H4 (cell line): ENCODE data around the gene PITPNM3. TPM values are rescaled to one million over a fixed set of nuclear protein-coding genes. Genes with fewer than 3 reads are reported as not detected.

ENCODE experiments used
- DNase-seq: peaks from one replicate; pipeline ENCODE4 v3.0.0-alpha.2; 2015; ENCODE audit warnings: low spot score
- total RNA-seq: library from RNA; depleted of rRNA; stranded (reverse); fragments of >200 nt; shearing (Covaris generic); gene quantifications from 2 replicates; pipeline ENCODE4 v1.2.3, GENCODE V29; 2014

PITPNM3 gene
- total RNA-seq, 1 experiment from 2014 or later: 0.15 TPM

- no peak for DNase-seq
These were observed 92.5 kb downstream of the PITPNM3 start for GRCh38 chr17:6463616-6464445.

- DNase-seq: no peak
These were observed 93.7 kb downstream of the PITPNM3 start for GRCh38 chr17:6462692-6463091.

- DNase-seq: no peak
These were observed 94.4 kb downstream of the PITPNM3 start for GRCh38 chr17:6461792-6462524.

- no peak for DNase-seq
These were observed 95.1 kb downstream of the PITPNM3 start for GRCh38 chr17:6461246-6461645.

GRCh38 chr17:6460531-6461161, 95.7 kb downstream of the PITPNM3 start:
- no peak for DNase-seq

GRCh38 chr17:6458460-6458950, 97.8 kb downstream of the PITPNM3 start:
- no peak for DNase-seq

- DNase-seq: peak; percentile 11
These were observed 98.5 kb downstream of the PITPNM3 start for GRCh38 chr17:6457688-6458459.

- peak; percentile 48 for DNase-seq
These were observed 99.3 kb downstream of the PITPNM3 start for GRCh38 chr17:6456914-6457687.

- no peak for DNase-seq
These were observed 100.0 kb downstream of the PITPNM3 start for GRCh38 chr17:6456321-6456720.

- no peak for DNase-seq
These were observed 101.0 kb downstream of the PITPNM3 start for GRCh38 chr17:6455321-6455705.

GRCh38 chr17:6454495-6455320, 101.6 kb downstream of the PITPNM3 start:
- DNase-seq: no peak

GRCh38 chr17:6453279-6454024, 102.9 kb downstream of the PITPNM3 start:
- DNase-seq: no peak

- no peak for DNase-seq
These were observed 103.7 kb downstream of the PITPNM3 start for GRCh38 chr17:6452471-6453266.

- no peak for DNase-seq
These were observed 105.2 kb downstream of the PITPNM3 start for GRCh38 chr17:6450926-6451832.

GRCh38 chr17:6449307-6449706, 107.0 kb downstream of the PITPNM3 start:
- DNase-seq: no peak

GRCh38 chr17:6448473-6448872, 107.9 kb downstream of the PITPNM3 start:
- DNase-seq: no peak

GRCh38 chr17:6446516-6447100, 109.7 kb downstream of the PITPNM3 start:
- no peak for DNase-seq
